ENCODE data around the gene SDE2.
"Not testable (repeated sequence)": the region's sequence is repeated elsewhere in the genome, so short reads cannot be mapped to it uniquely, and the experiment has no call there.

SDE2 gene

DNA sequence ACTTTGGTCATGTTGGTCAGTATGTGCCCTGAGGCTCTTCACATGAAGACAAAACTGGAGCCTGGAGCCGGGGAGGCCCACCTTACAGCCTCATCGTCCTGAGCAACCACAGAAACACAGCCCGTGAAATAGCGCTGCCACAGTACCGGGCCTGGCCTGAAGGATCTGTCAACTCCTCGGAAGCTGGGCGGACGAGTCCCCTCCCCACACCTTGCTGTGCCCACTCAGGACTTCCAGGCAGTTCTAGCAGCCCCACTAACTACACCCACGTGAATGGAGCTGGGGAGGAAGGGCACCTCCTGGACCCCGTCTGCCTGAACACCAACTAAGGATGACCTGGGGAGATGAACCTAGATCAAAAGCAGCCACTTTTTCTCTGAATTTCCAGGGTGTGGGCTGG, 24.7 kb downstream of the SDE2 start:
- no peak for DNase-seq

DNA sequence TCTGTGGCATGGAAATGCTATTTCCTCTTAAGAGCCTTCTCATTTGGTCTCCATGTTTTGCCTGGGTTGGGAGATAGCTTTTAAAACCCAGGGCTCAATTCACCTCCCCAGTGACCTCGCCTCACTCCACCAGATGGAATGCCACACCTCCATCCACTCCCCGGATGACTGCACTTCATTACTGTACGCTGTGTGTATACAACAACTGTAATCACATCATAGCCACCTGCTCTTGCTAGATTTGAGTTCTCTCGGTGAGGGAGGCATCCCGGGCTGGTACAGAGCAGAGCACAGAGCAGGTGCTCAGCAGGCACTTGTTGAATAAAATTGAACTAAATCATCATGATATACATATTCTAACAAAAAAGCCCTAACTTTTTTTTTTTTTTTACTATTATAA, 26.0 kb downstream of the SDE2 start:
- DNase-seq, result no peak

GRCh38 chr1:225972344-225973152, 26.6 kb downstream of the SDE2 start:
- no peak for DNase-seq

- not testable (repeated sequence) for DNase-seq
Observed at GRCh38 chr1:225970592-225971157, 28.5 kb downstream of the SDE2 start.

DNA sequence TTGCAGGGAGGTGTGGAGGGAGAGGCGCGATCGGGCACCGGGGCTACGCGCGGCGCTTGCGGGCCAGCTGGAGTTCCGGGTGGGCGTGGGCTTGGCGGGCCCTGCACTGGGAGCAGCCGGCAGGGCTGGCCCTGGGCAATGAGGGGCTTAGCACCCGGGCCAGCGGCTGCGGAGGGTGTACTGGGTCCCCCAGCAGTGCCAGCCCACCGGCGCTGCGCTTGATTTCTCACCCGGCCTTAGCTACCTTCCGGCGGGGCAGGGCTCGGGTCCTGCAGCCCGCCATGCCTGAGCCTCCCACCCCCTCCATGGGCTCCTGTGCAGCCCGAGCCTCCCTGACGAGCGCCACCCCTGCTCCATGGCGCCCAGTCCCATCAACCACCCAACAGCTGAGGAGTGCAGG, 29.4 kb downstream of the SDE2 start:
- not testable (repeated sequence) for DNase-seq

- DNase-seq, result no peak
Observed at GRCh38 chr1:225965231-225965630, 33.9 kb downstream of the SDE2 start.

GRCh38 chr1:225963735-225964530, 35.2 kb downstream of the SDE2 start:
- no peak for DNase-seq

DNA sequence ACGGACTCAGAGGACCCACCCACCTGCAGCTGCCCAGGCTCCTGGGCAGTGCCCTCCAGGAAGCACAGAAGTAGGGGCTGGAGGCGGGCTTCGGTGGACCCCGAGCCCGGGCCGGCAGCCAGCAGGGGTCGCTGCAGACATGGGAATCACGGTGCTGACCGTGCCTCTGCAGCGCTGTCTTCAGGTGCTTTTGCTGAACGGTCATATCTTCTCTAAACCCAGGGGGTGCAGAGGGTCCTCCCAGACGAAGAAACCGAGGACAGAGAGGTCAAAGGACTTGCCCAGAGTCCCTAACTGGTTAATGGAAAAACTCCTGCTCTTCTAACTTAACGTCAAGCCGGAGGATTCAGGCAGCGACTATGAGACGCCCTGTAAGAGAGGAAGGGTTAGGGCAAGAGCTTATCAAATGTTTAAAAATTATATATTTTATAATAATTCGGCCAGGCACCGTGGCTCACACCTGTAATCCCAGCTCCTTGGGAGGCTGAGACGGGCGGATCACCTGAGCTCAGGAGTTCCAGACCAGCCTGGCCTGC, 36.6 kb downstream of the SDE2 start:
- no peak for DNase-seq

- no peak for DNase-seq
Observed at GRCh38 chr1:225961659-225962439, 37.3 kb downstream of the SDE2 start.

DNA sequence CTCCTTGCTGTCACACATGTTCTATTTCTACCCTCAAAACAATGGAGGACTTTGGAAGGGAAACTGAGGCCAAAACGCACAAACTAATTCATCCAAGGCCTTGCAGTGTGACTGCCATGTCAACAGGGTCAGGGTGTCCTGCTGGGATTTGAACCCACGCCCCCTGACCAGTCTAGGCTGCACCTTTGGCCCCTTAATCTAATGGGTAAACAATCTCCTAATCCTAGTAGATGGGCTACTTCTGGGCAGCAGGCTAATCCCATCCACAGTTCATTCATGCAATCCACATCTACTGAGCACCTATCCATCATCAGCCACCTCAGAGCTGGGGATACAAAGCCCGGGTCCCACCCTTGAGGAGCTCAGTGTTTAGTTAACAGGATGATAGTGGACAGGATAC, 41.1 kb downstream of the SDE2 start:
- DNase-seq, result no peak

DNA sequence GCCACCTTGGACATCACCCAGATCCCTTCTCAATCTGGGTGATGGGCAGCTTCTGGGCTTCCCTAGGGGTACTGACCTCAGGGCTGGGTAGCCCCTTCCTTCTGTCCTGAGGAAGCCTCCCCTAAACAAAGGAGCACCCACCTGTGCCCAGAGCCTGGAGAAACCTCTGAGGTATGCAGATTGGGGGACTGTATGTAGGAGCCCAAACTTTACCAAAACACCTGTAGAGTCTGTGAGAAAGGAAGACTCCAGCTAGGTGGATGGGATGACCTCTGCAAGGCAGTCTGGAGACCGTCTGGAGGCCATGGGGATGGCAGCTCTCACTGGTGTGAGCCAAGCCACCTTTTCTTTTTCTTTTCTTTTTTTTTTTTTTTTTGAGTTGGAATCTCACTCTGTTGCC, 44.4 kb downstream of the SDE2 start:
- DNase-seq, result no peak

DNA sequence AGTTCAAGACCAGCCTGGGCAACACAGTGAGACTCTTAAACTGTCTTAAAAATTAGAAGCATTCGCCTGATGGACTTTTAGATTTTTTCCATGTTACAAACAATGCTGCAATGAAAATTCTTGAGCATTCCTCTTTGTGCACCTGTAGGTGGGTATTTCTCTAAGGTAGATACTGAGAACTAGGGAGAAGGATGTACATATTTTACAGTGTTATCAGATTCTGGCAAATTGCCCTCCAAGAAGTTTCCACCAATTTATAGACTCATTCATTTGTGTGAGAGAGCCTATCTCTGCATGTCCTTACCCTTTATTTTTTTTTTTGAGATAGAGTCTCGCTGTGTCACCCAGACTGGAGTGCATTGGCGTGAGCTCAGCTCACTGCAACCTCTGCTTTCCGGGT, 45.8 kb downstream of the SDE2 start:
- no peak for DNase-seq

DNA sequence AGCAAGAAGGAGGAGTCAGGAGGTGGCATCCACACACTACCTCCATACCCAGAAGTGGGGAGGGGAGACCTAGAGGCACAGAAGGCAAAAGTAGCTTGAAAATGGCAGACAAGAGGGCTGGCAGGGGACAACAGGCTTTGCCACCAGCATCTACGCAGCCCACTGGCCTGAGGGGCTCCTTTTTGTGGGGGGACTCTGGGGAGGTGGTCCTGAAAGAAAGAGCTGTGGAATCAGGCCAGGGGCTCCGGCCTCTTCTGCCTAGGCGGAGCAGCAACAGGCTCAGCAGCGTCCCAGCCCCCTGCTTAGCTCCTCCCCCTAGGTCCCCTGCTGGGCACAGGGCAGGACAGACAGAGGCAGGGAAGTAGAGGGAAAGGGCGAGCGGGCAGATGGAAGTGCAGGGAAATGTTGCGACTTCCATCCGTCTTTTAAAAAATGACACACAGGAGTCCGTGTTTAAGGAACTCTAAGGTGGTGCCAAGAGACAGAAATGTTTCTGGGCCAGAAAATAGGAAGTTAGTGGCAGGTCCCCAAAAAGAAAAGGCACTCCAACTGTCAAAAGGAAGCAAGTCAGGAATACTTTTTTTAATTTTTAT, 48.1 kb downstream of the SDE2 start:
- no peak for DNase-seq

GRCh38 chr1:225949041-225949440, 50.1 kb downstream of the SDE2 start:
- no peak for DNase-seq

- DNase-seq, result no peak
Observed at GRCh38 chr1:225946803-225947202, 52.3 kb downstream of the SDE2 start.

DNA sequence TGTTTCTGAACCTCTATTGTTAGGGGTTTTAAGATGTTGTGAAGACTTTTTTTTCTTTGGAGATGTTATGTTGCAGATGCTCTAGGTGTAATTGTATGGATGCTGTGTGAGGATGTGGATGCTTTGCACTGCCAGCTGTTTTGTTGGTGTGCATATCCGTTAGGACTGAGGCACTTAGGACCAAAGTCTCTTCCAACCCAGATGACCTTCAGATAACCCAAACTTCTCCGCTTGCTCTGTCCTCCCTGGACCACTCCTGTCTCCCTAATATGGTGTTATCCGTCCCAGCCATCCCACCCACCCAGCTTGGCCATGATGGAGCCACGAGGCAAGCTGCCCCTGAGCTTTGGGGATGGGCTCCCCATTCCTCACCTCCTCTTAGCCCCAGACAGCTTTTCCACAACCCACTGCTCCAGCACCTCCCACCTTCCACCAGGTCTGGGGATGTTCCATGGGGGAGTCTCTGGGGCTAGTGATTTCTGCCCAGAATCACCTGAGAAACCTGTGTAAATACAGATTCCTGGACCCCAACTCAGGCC, 53.0 kb downstream of the SDE2 start:
- DNase-seq, result no peak

DNA sequence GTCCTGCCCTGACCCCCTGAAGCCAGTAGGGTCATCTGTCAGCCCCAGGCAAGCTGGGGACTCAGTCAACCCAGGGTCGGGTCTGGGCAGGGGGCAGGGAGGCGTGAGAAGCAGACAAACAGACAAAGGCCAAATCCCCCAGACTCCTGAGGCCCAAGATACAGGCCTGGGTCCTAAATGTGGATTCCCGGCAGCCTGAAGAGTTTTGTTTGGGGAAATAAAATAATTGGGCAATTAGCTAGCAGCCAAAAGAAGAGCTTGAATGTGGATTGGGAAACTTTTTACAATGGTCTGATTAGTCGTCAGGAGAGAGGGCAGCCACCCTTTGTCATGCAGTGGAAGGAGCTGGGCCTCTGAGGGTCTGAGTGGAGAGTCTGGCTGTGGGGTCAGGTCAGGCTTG, 53.6 kb downstream of the SDE2 start:
- no peak for DNase-seq

DNA sequence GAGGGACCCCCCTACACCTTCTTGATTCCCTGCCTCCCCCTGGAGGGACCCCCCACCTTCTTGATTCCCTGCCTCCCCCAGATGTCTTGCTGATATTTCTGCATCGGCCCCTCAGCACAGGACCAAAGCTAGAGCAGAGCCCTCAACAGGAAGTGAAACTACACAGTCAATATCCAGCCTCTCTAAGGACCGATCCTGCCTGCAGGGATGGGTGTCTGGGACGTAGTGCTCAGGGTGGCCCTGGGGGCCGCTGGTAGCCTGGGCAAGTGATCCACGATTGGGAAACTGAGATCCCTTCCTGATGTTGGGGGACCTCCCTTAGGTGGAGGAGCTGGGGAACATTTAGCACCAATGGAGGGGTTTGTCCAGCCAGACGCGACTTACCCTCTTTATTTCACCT, 54.2 kb downstream of the SDE2 start:
- no peak for DNase-seq

- DNase-seq, result no peak
Observed at GRCh38 chr1:225944387-225944786, 54.8 kb downstream of the SDE2 start.

DNA sequence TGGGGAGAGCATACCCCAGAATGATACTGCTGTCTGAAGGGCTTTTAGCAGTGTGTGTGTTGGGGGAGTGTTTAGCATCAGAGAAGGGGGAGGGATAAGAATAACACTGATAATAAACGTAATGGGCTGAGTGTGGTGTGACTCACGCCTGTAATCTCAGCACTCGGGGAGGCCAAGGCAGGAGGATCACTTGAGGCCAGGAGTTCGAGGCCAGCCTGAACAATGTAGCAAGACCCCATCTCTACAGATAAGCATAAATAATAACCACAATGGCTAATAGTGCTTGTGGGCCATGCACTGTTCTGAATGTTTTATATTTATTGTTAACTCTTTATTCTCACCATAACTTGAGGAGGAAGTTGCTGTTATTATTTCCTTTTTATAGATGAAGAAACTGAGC, 55.6 kb downstream of the SDE2 start:
- no peak for DNase-seq

- no peak for DNase-seq
Observed at GRCh38 chr1:225942574-225942973, 56.6 kb downstream of the SDE2 start.

GRCh38 chr1:225941942-225942222, 57.3 kb downstream of the SDE2 start:
- no peak for DNase-seq
